ENCODE measurements around the gene RBBP4.
"Not testable (repeated sequence)": the region's sequence is repeated elsewhere in the genome, so short reads cannot be mapped to it uniquely, and the experiment has no call there.

RBBP4 gene

GRCh38 chr1:32705516-32705915, 54.5 kb downstream of the RBBP4 start:
- Histone ChIP-seq H3K9me3 (ENCODE audit: control insufficient read depth, low read length) (no peaks in the 10 kb centered on the region), H3K27me3 (ENCODE audit: control insufficient read depth, insufficient read depth, low read length, poor library complexity, severe bottlenecking) (peaks cover 35% of the 10 kb centered on the region), H3K4me3 (ENCODE audit: insufficient read depth, low read depth, low read length) (no peak overlapping the region), H3K36me3 (ENCODE audit: control insufficient read depth, insufficient read depth, low read length) (no peaks in the 10 kb centered on the region), H3K27ac (ENCODE audit: insufficient read depth, low read depth, low read length, poor library complexity, severe bottlenecking) (no peak overlapping the region), H3K4me1 (ENCODE audit: control insufficient read depth, insufficient read depth, low read length) (peaks cover 12% of the 10 kb centered on the region)
- WGBS, 2 experiments = 86 to 93% methylated on average over 7 of the region's 7 CpGs

DNA sequence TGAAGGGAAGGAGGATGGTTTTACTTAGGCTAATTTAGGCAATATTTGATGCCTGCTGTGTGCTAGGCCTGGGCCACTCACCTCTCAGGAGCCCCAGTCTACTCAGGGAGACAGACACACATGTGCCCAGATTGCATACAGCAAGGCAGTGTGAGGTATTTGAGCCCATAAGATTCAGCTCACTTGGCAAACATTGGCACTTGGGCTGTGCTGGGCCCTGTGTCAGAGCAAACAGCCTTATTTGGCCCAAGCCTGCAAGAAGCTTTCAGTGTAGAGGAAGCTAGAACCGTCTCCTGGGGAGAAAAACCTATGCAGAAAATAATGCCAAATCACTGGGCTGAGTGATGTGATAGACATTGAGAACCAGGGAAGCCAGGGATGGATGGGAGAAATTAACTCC, 55.5 kb downstream of the RBBP4 start:
- Histone ChIP-seq H3K4me3 (ENCODE audit: insufficient read depth, low read depth, low read length) (no peak overlapping the region), H3K27me3 (ENCODE audit: control insufficient read depth, insufficient read depth, low read length, poor library complexity, severe bottlenecking) (peaks cover 30% of the 10 kb centered on the region), H3K9me3 (ENCODE audit: control insufficient read depth, low read length) (no peaks in the 10 kb centered on the region), H3K27ac (ENCODE audit: insufficient read depth, low read depth, low read length, poor library complexity, severe bottlenecking) (no peak overlapping the region), H3K36me3 (ENCODE audit: control insufficient read depth, insufficient read depth, low read length) (no peaks in the 10 kb centered on the region), H3K4me1 (ENCODE audit: control insufficient read depth, insufficient read depth, low read length) (peaks cover 12% of the 10 kb centered on the region)
- WGBS, 2 experiments = 84 to 85% methylated on average over 1 of the region's 1 CpG

DNA sequence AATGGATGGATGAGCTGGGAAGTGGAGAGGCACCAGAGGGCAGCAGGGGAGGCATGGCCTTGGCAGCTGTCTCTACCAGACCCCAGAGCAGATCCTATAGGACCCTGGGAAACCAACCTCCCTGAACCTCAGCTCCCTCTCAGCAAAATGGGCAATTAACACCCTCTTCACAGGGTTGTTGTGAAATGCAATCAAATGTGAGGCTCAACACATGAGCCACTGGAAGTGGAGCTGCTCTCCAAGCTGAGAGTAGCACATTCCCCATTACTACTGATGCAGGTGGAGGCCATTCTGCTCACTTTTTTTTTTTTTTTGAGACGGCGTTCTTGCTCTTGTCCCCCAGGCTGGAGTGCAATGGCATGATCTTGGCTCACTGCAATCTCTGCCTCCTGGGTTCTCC, 58.1 kb downstream of the RBBP4 start:
- Histone ChIP-seq H3K4me1 (ENCODE audit: control insufficient read depth, insufficient read depth, low read length) (peaks cover under 1% of the 10 kb centered on the region), H3K4me3 (ENCODE audit: insufficient read depth, low read depth, low read length) (no peak overlapping the region), H3K27ac (ENCODE audit: insufficient read depth, low read depth, low read length, poor library complexity, severe bottlenecking) (no peak overlapping the region), H3K27me3 (ENCODE audit: control insufficient read depth, insufficient read depth, low read length, poor library complexity, severe bottlenecking) (peaks cover 4% of the 10 kb centered on the region), H3K36me3 (ENCODE audit: control insufficient read depth, insufficient read depth, low read length) (no peaks in the 10 kb centered on the region), H3K9me3 (ENCODE audit: control insufficient read depth, low read length) (no peaks in the 10 kb centered on the region)
- 91 to 93% methylated on average over 2 of the region's 2 CpGs for WGBS, 2 experiments

DNA sequence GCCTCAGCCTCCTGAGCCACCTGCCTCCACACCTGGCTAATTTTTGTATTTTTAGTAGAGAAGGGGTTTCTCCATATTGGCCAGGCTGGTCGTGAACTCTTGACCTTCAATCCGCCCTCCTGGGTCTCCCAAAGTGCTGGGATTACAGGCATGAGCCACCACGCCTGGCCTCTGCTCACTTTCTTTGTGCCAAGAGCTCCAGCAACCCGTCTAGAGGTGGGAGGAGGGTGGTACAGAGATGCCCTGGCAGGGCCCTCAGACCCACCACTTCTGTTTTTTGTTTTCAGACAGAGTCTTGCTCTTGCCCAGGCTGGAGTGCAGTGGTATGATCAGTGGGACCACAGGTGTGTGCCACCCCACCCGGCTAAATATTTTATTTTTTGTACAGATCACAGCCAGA, 58.5 kb downstream of the RBBP4 start:
- Histone ChIP-seq H3K4me1 (ENCODE audit: control insufficient read depth, insufficient read depth, low read length) (no peaks in the 10 kb centered on the region), H3K4me3 (ENCODE audit: insufficient read depth, low read depth, low read length) (no peak overlapping the region), H3K9me3 (ENCODE audit: control insufficient read depth, low read length) (no peaks in the 10 kb centered on the region), H3K36me3 (ENCODE audit: control insufficient read depth, insufficient read depth, low read length) (no peaks in the 10 kb centered on the region), H3K27me3 (ENCODE audit: control insufficient read depth, insufficient read depth, low read length, poor library complexity, severe bottlenecking) (peaks cover under 1% of the 10 kb centered on the region), H3K27ac (ENCODE audit: insufficient read depth, low read depth, low read length, poor library complexity, severe bottlenecking) (no peak overlapping the region)
- WGBS, 2 experiments = 70 to 76% methylated on average over 5 of the region's 5 CpGs

GRCh38 chr1:32711221-32711620, 60.2 kb downstream of the RBBP4 start:
- not testable (repeated sequence) for H3K27ac ChIP-seq (ENCODE audit: insufficient read depth, low read depth, low read length, poor library complexity, severe bottlenecking); H3K27me3 ChIP-seq (ENCODE audit: control insufficient read depth, insufficient read depth, low read length, poor library complexity, severe bottlenecking); H3K4me1 ChIP-seq (ENCODE audit: control insufficient read depth, insufficient read depth, low read length); H3K4me3 ChIP-seq (ENCODE audit: insufficient read depth, low read depth, low read length); H3K9me3 ChIP-seq (ENCODE audit: control insufficient read depth, low read length); H3K36me3 ChIP-seq (ENCODE audit: control insufficient read depth, insufficient read depth, low read length)
- 88 to 94% methylated on average over 4 of the region's 4 CpGs for WGBS, 2 experiments

GRCh38 chr1:32713081-32713480, 62.1 kb downstream of the RBBP4 start:
- Histone ChIP-seq H3K27me3 (ENCODE audit: control insufficient read depth, insufficient read depth, low read length, poor library complexity, severe bottlenecking) (no peaks in the 10 kb centered on the region), H3K9me3 (ENCODE audit: control insufficient read depth, low read length) (no peaks in the 10 kb centered on the region), H3K27ac (ENCODE audit: insufficient read depth, low read depth, low read length, poor library complexity, severe bottlenecking) (no peak overlapping the region), H3K4me1 (ENCODE audit: control insufficient read depth, insufficient read depth, low read length) (peaks cover 9% of the 10 kb centered on the region), H3K4me3 (ENCODE audit: insufficient read depth, low read depth, low read length) (no peak overlapping the region), H3K36me3 (ENCODE audit: control insufficient read depth, insufficient read depth, low read length) (no peaks in the 10 kb centered on the region)
- 72 to 75% methylated on average over 10 of the region's 10 CpGs for WGBS, 2 experiments

DNA sequence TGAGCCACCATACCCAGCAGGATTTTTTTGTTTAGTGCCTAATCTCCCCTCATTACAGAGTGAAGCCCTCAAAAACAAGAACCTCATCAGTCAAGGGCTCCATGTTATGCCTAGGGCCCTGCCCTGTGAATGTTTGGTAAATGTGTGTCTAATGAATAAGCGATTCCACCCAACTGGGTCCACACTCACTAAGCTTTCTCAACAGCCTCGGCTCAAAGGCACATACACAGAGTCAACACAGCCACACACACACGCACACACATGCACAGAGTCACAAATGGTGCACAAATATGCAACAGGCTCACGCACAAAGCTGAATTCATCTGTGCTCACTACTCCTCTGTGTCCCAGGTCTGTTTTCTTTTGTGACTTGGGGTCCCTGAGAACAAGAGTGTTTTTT, 63.3 kb downstream of the RBBP4 start:
- 91 to 96% methylated on average over 3 to 4 of the region's 4 CpGs for whole genome bisulfite sequencing, 2 experiments
- Histone ChIP-seq H3K9me3 (ENCODE audit: control insufficient read depth, low read length) (no peaks in the 10 kb centered on the region), H3K27ac (ENCODE audit: insufficient read depth, low read depth, low read length, poor library complexity, severe bottlenecking) (no peak overlapping the region)

DNA sequence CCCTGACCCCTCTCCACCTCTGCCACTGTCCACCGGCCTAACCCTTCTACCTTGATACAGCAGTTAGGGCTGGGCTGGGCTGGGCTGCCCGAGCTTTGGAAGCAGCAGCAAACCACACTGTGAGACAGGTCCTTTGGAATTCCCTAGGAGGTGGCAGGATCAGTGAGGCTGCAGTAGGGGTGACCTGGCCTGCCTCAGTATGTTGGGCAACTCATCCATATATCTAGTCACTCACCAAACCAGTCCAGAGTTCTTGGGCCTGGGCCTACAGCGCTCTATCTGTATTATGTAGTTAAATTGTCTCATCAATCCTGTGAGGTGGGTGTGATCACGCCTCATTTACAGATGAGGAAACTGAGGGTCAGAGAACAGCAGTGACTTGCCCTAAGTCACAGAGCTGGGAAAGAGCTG, 64.9 kb downstream of the RBBP4 start:
- Histone ChIP-seq H3K9me3 (ENCODE audit: control insufficient read depth, low read length) (no peaks in the 10 kb centered on the region), H3K4me3 (ENCODE audit: insufficient read depth, low read depth, low read length) (no peak overlapping the region), H3K27me3 (ENCODE audit: control insufficient read depth, insufficient read depth, low read length, poor library complexity, severe bottlenecking) (no peaks in the 10 kb centered on the region), H3K27ac (ENCODE audit: insufficient read depth, low read depth, low read length, poor library complexity, severe bottlenecking) (no peak overlapping the region), H3K4me1 (ENCODE audit: control insufficient read depth, insufficient read depth, low read length) (peaks cover 9% of the 10 kb centered on the region), H3K36me3 (ENCODE audit: control insufficient read depth, insufficient read depth, low read length) (no peaks in the 10 kb centered on the region)
- 91% methylated on average over 4 of the region's 4 CpGs for WGBS, 2 experiments

More for the DNA sequence above, 63.3 kb downstream of the RBBP4 start:
- no peak overlapping the region for H3K4me3 ChIP-seq (ENCODE audit: insufficient read depth, low read depth, low read length)
- peaks cover 9% of the 10 kb centered on the region for H3K4me1 ChIP-seq (ENCODE audit: control insufficient read depth, insufficient read depth, low read length)
- H3K27me3 ChIP-seq (ENCODE audit: control insufficient read depth, insufficient read depth, low read length, poor library complexity, severe bottlenecking) = no peaks in the 10 kb centered on the region
- no peaks in the 10 kb centered on the region for H3K36me3 ChIP-seq (ENCODE audit: control insufficient read depth, insufficient read depth, low read length)

DNA sequence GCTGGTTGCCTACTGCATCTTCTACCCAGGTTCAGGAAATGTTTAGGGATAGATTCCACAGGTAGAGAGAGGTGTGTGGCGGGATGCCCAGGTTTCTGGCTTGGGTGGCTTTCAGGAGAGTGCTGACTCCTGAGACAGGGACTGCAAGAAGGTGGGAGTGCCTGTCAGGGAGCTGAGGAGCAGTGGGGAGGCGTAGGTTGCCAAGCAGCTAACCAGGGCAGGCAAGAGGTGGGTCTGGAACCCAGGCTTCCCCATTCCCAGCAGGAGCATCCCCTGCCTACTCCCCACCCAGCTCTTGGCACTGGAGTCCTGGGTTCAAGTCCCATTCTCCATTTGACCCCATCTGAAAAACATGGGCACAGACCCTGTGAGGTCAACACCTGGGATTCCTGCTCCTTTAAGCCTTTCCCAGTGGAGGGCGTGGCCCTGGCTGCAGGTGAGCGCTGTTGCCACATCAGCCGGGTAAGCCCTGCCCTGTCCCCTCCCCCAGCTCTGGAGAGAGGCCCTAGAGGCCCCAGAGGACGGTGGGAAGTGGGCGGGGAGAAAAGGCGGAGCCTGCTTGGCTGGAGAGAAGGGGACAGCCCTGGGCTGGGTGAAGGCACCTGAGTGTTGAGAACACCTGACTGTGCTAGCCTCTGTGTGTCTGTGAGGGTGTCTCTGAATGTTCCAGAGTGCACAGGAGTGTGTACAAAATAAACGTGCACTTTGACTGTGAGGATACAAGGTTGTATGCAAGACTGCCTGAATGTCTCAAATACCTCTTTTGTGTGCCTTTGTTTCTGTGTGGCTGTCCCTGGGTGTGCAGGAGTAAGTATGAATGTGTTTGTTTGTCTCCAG, 65.5 kb downstream of the RBBP4 start:
- H3K36me3 ChIP-seq (ENCODE audit: control insufficient read depth, insufficient read depth, low read length) = no peaks in the 10 kb centered on the region
- H3K4me3 ChIP-seq (ENCODE audit: insufficient read depth, low read depth, low read length) = no peak overlapping the region
- H3K27ac ChIP-seq (ENCODE audit: insufficient read depth, low read depth, low read length, poor library complexity, severe bottlenecking) = no peak overlapping the region
- H3K4me1 ChIP-seq (ENCODE audit: control insufficient read depth, insufficient read depth, low read length) = peaks cover 9% of the 10 kb centered on the region
- WGBS, 2 experiments = 26 to 28% methylated on average over 9 of the region's 9 CpGs
- H3K9me3 ChIP-seq (ENCODE audit: control insufficient read depth, low read length) = no peaks in the 10 kb centered on the region
- no peaks in the 10 kb centered on the region for H3K27me3 ChIP-seq (ENCODE audit: control insufficient read depth, insufficient read depth, low read length, poor library complexity, severe bottlenecking)

DNA sequence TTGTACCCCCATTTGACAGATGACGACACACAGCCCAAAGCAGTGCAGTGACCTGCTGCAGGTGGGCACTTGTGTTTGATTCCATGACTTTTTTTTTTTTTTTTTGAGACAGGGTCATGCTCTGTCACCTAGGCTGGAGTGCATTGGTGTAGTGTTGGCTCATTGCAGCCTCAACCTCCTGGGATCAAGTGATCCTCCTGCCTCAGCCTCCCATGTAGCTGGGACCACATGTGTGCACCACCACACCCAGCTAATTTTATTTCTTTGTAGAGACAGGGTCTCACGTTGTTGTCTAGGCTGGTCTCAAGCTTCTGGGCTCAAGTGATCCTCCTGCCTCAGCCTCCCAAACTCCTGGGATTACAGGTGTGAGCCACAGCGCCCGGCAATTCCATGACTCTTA, 66.5 kb downstream of the RBBP4 start:
- Histone ChIP-seq H3K4me1 (ENCODE audit: control insufficient read depth, insufficient read depth, low read length) (peaks cover 9% of the 10 kb centered on the region), H3K4me3 (ENCODE audit: insufficient read depth, low read depth, low read length) (no peak overlapping the region), H3K36me3 (ENCODE audit: control insufficient read depth, insufficient read depth, low read length) (no peaks in the 10 kb centered on the region), H3K27ac (ENCODE audit: insufficient read depth, low read depth, low read length, poor library complexity, severe bottlenecking) (no peak overlapping the region), H3K27me3 (ENCODE audit: control insufficient read depth, insufficient read depth, low read length, poor library complexity, severe bottlenecking) (no peaks in the 10 kb centered on the region), H3K9me3 (ENCODE audit: control insufficient read depth, low read length) (no peaks in the 10 kb centered on the region)
- 90 to 91% methylated on average over 4 of the region's 4 CpGs for WGBS, 2 experiments
